OCI-LY3 (cell line): ENCODE measurements around the gene COMMD3.

ENCODE experiments used
- H2AFZ ChIP-seq: fragments of 200-600, 300-600 bp; shearing (Covaris generic); 2 replicates; pipeline ENCODE4 v1.6.0; 2014; ENCODE audit warnings: antibody characterized with exemption, low read depth, low read length
- H3K27ac ChIP-seq: fragments of 200-600, 300-600 bp; sonication (generic); 2 replicates; pipeline ENCODE4 v1.5.1; 2014; ENCODE audit warnings: mild to moderate bottlenecking, low read length, moderate library complexity, mixed read lengths
- H3K27me3 ChIP-seq: fragments of 200-600, 300-600 bp; sonication (generic); 2 replicates; pipeline ENCODE4 v1.6.1; 2014; ENCODE audit warnings: low read depth, low read length, mixed read lengths
- H3K36me3 ChIP-seq: fragments of 200-600, 300-600 bp; sonication (generic); replicated peaks from 2 replicates; pipeline ENCODE3; 2014; ENCODE audit warnings: low read depth, low read length, mixed read lengths
- H3K4me1 ChIP-seq: fragments of 300-600, 200-600 bp; sonication (generic); 2 replicates; pipeline ENCODE4 v1.6.1; 2014; ENCODE audit warnings: low read length, mixed read lengths
- H3K4me2 ChIP-seq: fragments of 200-600, 300-600 bp; sonication (generic); 2 replicates; pipeline ENCODE4 v1.6.1; 2014; ENCODE audit warnings: low read length, mixed read lengths
- H3K4me3 ChIP-seq: fragments of 300-600, 200-600 bp; sonication (generic); 2 replicates; pipeline ENCODE4 v1.5.1; 2014; ENCODE audit warnings: antibody characterized with exemption, mild to moderate bottlenecking, low read length, moderate library complexity
- H3K79me2 ChIP-seq: fragments of 300-600, 200-600 bp; shearing (Covaris generic); 2 replicates; pipeline ENCODE4 v1.6.1; 2014; ENCODE audit warnings: mild to moderate bottlenecking, low read length, mixed read lengths
- H3K9ac ChIP-seq: fragments of 300-600, 200-600 bp; shearing (Covaris generic); 2 replicates; pipeline ENCODE4 v1.6.0; 2014; ENCODE audit warnings: mild to moderate bottlenecking, low read length, moderate library complexity
- H3K9me3 ChIP-seq: fragments of 200-600, 300-600 bp; shearing (Covaris generic); 2 replicates; pipeline ENCODE4 v1.6.1; 2014; ENCODE audit warnings: low read length, mixed read lengths; ENCODE audit not compliant: insufficient read depth
- H4K20me1 ChIP-seq: fragments of 200-600, 300-600 bp; sonication (generic); 2 replicates; pipeline ENCODE4 v1.6.1; 2016; ENCODE audit warnings: low read length, mixed read lengths; ENCODE audit not compliant: insufficient read depth
- EZH2phosphoT487 ChIP-seq: fragments of 200-600 bp; shearing (Covaris generic); IDR thresholded peaks from 2 replicates; pipeline ENCODE4 v1.6.1; 2018; ENCODE audit warnings: antibody characterized with exemption, mixed run types, low read depth
- TF ChIP-seq, protein P1 (sequence below): fragments of 200-600, 300-600 bp; sonication (generic); IDR thresholded peaks from 2 replicates; pipeline ENCODE4 v1.5.1; 2014; ENCODE audit warnings: antibody characterized with exemption, low read length, low read depth

COMMD3 gene

DNA sequence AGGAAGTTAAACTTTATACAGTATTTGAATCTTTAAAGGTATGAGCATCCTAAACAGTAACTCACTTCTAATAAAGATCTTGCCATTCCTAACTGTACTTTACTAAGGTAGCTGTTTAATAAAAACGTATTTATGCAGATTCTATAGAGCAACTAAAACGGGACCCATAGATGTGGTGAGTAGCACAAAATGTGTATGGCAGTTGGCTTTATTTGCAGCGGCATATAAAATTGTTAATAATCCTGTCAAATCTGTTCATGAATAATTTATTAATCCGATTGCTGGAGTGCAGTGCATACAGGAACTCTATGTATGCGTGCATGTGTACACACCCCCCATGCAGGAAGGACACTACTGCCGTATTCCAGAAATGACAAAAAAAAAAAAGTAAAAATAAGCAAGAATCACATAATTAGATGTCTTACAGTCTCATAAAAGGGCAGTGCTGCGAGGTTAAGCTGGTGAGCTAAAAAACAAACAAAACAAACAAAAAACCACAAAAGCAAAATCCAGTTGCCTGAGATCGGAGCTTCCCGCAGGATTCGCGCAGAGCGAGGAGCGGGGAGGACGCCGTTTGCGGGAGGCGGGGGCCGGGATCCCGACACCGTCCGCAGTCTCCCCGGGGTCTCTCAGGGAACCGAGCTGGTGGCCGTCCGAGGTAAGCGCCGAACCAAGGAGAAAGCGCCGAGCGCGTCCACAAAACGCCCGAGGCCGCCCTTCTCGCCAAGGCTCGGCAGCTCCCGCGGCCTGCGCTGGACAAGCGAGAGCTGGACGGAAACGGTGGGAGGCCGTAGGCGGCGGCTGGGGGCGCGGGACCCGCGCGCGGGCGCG lies 518 bp upstream of the COMMD3 start:
- peak overlapping the region; percentile 76 for H3K27ac ChIP-seq

DNA sequence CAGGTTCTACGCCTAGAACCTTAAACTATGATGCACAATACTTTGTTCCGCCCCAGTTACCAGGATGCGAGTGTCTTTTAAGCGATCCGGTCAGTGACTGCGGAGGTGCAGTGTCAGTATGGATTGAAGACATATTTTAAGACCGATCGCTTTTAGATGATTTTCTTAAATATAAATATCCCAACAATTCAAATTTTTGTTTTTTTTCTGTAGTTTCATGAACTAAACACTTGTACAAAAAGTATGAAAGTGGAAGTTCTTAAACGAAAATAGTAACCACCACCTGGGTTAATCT lies 835 bp downstream of the COMMD3 start:
- Histone ChIP-seq H2AFZ (no peak overlapping the region), H3K27ac (peak overlapping the region; percentile 76), H4K20me1 (no peaks in the 10 kb centered on the region; the same call in 1 of the 2 replicates), H3K4me2 (peak overlapping the region; percentile 91), H3K9ac (peak overlapping the region; percentile 93), H3K4me1 (peaks cover 21% of the 10 kb centered on the region), H3K4me3 (peak overlapping the region; percentile 97), H3K27me3 (peaks cover 11% of the 10 kb centered on the region), H3K79me2 (peaks cover 9% of the 10 kb centered on the region), H3K36me3 (no peaks in the 10 kb centered on the region), H3K9me3 (no peaks in the 10 kb centered on the region)
- TF ChIP-seq EZH2phosphoT487, result no peak

More for the DNA sequence above, 518 bp upstream of the COMMD3 start:
- peaks cover 21% of the 10 kb centered on the region for H3K4me1 ChIP-seq
- peaks cover 9% of the 10 kb centered on the region for H3K27me3 ChIP-seq
- no peaks in the 10 kb centered on the region for H3K9me3 ChIP-seq
- peak overlapping the region; percentile 61; the same call in 1 of the 2 replicates for H2AFZ ChIP-seq
- no peaks in the 10 kb centered on the region for H3K36me3 ChIP-seq
- H4K20me1 ChIP-seq, result no peaks in the 10 kb centered on the region; the same call in 1 of the 2 replicates
- H3K4me3 ChIP-seq, result peak overlapping the region; percentile 97
- H3K9ac ChIP-seq, result peak overlapping the region; percentile 93
- H3K4me2 ChIP-seq, result peak overlapping the region; percentile 69
- TF ChIP-seq, protein P1, sequence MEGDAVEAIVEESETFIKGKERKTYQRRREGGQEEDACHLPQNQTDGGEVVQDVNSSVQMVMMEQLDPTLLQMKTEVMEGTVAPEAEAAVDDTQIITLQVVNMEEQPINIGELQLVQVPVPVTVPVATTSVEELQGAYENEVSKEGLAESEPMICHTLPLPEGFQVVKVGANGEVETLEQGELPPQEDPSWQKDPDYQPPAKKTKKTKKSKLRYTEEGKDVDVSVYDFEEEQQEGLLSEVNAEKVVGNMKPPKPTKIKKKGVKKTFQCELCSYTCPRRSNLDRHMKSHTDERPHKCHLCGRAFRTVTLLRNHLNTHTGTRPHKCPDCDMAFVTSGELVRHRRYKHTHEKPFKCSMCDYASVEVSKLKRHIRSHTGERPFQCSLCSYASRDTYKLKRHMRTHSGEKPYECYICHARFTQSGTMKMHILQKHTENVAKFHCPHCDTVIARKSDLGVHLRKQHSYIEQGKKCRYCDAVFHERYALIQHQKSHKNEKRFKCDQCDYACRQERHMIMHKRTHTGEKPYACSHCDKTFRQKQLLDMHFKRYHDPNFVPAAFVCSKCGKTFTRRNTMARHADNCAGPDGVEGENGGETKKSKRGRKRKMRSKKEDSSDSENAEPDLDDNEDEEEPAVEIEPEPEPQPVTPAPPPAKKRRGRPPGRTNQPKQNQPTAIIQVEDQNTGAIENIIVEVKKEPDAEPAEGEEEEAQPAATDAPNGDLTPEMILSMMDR, result no peak
- no peak for TF ChIP-seq EZH2phosphoT487
- H3K79me2 ChIP-seq, result peaks cover 8% of the 10 kb centered on the region

DNA sequence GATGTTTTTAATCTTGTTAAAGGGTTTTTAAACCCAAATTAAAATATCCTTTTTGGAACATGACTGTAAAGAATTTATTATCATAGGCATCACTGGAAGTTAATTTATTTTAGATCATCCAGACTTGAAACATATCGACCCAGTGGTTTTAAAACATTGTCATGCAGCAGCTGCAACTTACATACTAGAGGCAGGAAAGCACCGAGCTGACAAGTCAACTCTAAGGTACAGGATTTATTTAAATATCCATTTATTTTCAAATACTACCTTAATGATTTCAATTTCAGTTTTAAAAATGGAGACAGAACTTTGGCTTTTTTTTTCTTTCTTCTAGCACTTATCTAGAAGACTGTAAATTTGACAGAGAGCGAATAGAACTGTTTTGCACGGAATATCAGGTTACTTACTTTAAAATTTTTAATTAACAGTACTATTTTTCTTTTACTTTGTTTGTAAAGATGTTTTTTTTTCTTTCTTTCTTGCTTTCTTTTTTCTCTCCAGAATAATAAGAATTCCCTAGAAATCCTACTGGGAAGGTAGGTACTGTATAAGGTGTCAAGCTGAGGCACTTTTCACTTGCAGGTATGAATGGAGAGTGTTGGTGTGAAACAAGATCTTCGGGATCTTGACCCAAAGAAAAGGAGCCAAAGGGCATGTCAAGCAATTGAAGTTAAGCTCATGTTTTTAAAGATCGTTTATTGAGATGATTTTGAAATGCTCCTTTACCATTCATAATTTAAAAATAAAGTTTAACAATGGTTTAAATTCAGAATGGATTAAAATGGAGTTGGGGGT lies 1.8 kb downstream of the COMMD3 start:
- TF ChIP-seq EZH2phosphoT487, result no peak
- TF ChIP-seq, protein P1, result no peak
- no peak overlapping the region for H3K27ac ChIP-seq
- no peak overlapping the region for H3K9ac ChIP-seq

DNA sequence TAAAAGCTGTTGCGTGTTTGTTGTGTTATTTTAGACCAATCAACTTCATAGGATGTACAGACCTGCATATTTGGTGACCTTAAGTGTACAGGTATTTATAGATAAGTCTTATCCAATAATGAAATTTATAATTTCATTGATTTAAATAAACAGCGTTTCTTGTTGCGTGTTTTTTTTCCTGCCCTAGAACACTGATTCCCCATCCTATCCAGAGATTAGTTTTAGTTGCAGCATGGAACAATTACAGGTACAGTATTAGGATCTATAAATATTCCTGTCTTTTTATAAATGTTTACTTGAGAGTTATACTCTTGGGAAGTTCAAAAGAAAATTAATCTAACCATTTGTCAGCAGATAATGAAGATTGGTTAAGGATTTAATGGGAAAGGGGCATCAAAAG lies 2.6 kb downstream of the COMMD3 start:
- Histone ChIP-seq H3K36me3 (no peaks in the 10 kb centered on the region), H3K9ac (no peak overlapping the region), H3K9me3 (no peaks in the 10 kb centered on the region), H3K4me2 (no peak overlapping the region), H4K20me1 (peaks cover 3% of the 10 kb centered on the region; the same call in 1 of the 2 replicates), H3K27me3 (peaks cover 29% of the 10 kb centered on the region), H3K27ac (no peak overlapping the region), H3K4me3 (no peak overlapping the region), H2AFZ (no peak overlapping the region), H3K4me1 (peaks cover 34% of the 10 kb centered on the region), H3K79me2 (peaks cover 25% of the 10 kb centered on the region)
- TF ChIP-seq EZH2phosphoT487, result no peak
- TF ChIP-seq, protein P1, result no peak

More for the DNA sequence above, 1.8 kb downstream of the COMMD3 start:
- Histone ChIP-seq H3K4me1 (peaks cover 28% of the 10 kb centered on the region), H3K4me2 (peak overlapping the region; percentile 91), H4K20me1 (no peaks in the 10 kb centered on the region; the same call in 1 of the 2 replicates), H3K36me3 (no peaks in the 10 kb centered on the region), H3K4me3 (peak overlapping the region; percentile 97; the same call in 1 of the 2 replicates), H2AFZ (no peak overlapping the region), H3K79me2 (peaks cover 18% of the 10 kb centered on the region), H3K27me3 (peaks cover 21% of the 10 kb centered on the region), H3K9me3 (no peaks in the 10 kb centered on the region)
